ENCODE results near the gene PURB.
"Not testable (repeated sequence)": the region's sequence is repeated elsewhere in the genome, so short reads cannot be mapped to it uniquely, and the experiment has no call there.

DNA sequence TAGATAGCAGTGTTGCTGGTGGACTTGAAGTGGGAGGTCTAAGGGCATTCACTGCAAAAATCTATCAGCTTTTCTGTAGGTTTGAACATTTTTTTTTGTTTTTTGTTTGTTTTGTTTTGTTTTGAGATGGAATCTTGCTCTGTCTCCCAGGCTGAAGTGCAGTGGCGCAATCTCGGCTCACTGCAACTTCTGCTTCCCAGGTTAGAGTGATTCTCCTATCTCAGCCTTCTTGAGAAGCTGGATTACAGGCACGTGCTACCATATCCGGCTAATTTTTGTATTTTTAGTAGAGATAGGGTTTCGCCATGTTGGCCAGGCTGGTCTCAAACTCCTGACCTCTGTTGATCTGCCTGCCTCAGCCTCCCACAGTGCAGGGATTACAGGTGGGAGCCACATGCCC lies 49.2 kb upstream of the PURB start:
- TF ChIP-seq POLR2A (IDR thresholded peaks at IDR 0.05; ENCODE audit: low read depth, low read length), result not testable (repeated sequence)
- TF ChIP-seq, protein P1, sequence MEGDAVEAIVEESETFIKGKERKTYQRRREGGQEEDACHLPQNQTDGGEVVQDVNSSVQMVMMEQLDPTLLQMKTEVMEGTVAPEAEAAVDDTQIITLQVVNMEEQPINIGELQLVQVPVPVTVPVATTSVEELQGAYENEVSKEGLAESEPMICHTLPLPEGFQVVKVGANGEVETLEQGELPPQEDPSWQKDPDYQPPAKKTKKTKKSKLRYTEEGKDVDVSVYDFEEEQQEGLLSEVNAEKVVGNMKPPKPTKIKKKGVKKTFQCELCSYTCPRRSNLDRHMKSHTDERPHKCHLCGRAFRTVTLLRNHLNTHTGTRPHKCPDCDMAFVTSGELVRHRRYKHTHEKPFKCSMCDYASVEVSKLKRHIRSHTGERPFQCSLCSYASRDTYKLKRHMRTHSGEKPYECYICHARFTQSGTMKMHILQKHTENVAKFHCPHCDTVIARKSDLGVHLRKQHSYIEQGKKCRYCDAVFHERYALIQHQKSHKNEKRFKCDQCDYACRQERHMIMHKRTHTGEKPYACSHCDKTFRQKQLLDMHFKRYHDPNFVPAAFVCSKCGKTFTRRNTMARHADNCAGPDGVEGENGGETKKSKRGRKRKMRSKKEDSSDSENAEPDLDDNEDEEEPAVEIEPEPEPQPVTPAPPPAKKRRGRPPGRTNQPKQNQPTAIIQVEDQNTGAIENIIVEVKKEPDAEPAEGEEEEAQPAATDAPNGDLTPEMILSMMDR (conservative IDR thresholded peaks at IDR 0.05; ENCODE audit: low read depth, low read length), result not testable (repeated sequence)
